TTC549 (cell line): Measurements from ENCODE around the gene TAMALIN.

ENCODE experiments used
- FAIRE-seq: peaks from 2 replicates; lab custom pipeline; 2012; peaks lifted over from hg19 to GRCh38; lab: Jason Lieb, UNC

The TAMALIN gene

GRCh38 chr12:52037248-52037861, 30.6 kb downstream of the TAMALIN start:
- FAIRE-seq = no peak

GRCh38 chr12:52038447-52038846, 31.7 kb downstream of the TAMALIN start:
- FAIRE-seq = no peak

DNA sequence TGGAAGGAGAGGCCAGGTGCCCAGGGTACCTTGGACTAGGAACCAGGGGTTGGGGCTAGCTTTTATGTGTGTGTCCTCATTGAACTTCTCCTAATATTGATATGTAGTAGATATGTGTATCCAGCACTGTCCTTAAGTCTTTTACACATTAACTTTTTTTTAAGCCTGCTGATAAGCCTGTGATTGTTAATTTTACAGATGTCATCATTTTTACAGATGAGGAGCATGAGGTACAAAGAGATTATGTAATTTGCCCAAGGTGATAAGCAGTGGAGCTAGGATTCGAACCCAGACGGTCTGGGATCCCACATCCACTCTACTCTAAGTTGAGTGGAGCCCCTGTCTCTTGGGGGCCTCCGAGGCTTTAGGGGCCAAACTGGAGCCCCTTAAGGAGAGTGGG, 34.3 kb downstream of the TAMALIN start:
- no peak for FAIRE-seq

DNA sequence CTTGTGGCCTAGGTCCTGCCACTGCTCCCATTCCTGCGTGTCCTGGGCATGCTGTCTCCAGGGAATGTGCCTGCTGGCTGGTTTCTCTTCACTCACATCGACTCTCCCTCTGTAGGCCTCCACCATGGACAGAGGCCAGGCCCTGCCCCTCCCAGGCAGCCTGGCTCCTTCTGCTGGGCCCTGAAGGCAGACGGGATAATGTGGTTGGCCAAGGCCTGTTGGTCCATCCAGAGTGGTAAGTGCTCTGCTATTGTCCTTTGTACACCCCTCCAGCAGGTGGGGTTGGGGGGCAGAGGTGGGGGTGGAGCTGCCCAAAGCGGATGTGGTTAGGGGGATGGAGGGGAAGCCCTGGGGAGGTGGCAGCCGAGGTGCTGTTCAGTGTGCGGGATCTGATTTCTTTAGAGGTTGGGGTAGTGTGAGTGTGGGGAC, 35.0 kb downstream of the TAMALIN start:
- no peak for FAIRE-seq

DNA sequence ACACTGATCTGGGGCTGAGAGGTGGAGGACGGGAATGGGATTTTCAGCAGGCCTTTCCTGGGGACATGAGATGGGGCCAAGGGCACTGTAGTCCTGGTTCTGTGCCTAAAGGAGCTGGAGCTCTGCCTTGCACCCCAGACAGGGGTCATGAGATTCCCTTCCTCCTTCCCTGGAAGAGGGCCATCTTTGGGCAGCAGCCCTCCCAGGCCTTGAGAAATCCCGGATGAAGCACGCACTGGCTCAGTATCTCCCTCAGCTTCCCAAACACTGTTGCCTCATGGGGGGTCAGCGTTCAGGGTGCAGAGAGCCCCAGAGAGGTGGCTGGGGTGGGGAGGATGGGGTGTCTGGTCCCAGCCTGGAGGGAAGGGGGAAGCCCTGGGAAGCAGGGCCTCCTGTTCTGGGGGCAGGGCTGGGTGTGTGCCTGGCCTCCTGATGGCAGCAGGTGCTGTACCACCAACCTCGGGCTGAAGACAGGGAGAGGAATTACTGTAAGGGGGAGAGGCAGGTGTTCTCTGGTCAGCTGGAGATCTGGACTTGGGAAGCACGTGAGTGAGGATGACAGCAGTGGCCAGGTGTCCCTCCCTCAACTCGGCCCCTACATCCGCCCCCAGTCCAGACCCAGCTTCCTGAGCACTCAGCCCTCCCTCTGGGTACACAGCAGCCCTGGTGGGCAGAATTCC, 36.1 kb downstream of the TAMALIN start:
- no peak for FAIRE-seq

DNA sequence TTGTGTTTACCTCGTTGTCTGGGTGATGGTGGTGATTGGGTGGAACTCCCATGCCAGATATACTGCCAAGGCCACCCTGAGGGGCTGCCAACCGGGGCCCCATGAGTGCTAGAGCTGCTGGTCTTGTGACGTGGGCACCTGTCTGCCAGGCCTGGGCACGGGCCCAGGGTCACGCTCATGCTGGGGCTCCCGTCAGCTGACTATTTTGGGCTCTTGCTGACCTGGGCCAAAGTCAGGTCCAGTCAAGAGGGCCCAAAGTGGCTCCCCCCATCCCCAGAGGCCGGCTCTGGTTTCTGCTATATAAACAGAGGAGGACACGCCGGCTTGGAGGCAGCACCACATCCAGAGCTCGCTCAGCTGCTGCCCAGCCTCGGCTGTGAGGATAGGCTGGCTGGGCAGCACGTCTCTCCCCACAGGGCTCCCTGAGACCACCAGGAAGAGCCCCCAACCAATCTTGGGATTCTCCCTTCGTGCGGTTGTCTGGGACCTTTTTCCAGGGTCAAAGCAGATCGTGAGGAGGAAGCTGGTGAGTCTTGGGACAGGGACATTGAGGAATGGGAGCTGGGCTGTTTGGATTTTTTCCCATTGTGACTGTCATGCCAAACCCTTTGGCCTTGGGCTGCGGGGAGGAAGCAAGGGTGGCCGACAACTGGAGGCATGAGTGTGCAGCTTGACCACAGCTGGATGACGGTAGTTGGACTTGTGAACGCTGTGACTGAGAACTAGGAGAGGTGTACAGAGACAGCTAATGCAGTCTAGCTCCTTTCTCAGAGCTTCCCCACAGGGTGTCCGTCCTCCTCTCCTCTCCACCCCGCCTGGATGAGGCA, 36.9 kb downstream of the TAMALIN start:
- FAIRE-seq = no peak

GRCh38 chr12:52044292-52044983, 37.7 kb downstream of the TAMALIN start:
- FAIRE-seq = no peak

DNA sequence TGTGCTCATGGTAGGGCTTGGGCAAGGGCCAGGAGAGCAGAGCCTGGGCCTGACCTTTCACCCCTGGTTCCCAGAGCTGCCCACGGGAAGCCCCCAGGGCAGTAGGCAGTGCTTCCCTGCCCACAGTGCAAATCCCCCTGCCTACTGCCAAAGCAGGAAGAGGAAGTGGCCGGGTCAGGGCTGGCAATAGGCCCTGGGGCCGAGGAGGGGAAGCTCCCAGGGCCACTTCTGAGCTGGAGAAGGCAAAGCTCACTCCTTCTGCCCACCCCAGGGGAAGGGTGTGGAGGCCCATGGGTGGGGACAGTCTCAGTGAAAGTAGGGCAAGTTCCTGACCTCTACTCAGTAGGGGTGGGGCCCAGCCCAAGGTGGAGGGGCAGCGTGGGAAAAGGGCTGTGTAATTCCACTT, 39.1 kb downstream of the TAMALIN start:
- FAIRE-seq = no peak

DNA sequence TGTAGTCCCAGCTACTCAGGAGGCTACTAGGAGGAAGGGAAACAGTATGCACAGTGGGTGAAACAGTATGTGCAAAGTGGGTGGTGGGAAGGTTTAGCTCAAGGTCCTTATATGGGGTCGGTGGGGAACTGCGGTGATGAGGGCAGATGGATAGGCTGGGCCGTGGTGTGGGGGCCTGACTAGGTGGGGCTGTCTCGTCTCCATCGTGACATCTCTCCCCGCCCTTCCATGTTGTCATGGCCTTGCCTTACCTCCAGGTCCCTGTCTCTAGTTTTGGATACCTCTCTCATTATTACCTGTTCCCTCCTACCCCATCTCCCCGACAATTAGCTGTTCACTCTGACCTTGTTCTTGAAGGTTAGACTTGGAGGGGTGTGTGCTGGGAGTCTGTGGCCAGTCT, 40.1 kb downstream of the TAMALIN start:
- no peak for FAIRE-seq

GRCh38 chr12:52049286-52049685, 42.5 kb downstream of the TAMALIN start:
- FAIRE-seq = no peak

GRCh38 chr12:52049688-52050087, 42.9 kb downstream of the TAMALIN start:
- no peak for FAIRE-seq

GRCh38 chr12:52050116-52050757, 43.5 kb downstream of the TAMALIN start:
- FAIRE-seq = no peak

DNA sequence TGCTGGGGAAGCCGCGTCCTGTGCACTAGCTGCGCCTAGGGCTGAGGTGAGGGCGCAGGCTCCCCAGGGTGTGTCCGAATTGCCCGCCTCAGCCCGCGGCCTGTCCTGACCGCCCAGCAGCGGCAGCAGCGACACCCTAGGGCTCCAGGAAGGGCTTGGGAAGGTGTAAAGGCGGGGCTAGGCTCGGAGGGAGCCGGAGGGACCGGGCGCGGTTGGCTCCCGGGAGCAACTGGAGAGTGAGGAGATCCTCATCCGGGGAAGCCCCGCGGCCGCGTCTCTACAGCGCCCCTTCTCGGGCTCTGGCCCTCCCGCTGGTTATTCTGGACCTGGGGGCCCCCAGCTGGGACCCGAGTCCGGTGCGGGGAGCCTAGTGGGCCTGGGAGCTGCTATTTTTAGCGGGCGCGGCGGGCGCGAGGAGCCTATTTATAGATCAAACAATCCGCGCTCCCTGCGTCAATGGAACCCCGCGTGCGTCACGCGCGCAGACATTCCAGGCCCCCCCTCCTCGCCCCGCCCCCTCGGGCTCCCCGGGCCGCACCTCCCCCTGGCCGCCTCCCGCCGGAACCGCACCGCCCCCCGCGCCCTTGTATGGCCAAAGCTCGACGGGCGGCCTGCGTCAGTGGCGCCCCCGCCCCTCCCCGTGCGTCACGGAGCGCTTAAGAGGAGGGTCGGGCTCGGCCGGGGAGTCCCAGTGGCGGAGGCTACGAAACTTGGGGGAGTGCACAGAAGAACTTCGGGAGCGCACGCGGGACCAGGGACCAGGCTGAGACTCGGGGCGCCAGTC, 44.2 kb downstream of the TAMALIN start, which contains the start of gene NR4A1:
Gene NR4A1, plus strand, starts transcription at position 685 of the 784 bp plus-strand sequence. CDS start 2,887 bp downstream, outside the sequence.
- FAIRE-seq = no peak

DNA sequence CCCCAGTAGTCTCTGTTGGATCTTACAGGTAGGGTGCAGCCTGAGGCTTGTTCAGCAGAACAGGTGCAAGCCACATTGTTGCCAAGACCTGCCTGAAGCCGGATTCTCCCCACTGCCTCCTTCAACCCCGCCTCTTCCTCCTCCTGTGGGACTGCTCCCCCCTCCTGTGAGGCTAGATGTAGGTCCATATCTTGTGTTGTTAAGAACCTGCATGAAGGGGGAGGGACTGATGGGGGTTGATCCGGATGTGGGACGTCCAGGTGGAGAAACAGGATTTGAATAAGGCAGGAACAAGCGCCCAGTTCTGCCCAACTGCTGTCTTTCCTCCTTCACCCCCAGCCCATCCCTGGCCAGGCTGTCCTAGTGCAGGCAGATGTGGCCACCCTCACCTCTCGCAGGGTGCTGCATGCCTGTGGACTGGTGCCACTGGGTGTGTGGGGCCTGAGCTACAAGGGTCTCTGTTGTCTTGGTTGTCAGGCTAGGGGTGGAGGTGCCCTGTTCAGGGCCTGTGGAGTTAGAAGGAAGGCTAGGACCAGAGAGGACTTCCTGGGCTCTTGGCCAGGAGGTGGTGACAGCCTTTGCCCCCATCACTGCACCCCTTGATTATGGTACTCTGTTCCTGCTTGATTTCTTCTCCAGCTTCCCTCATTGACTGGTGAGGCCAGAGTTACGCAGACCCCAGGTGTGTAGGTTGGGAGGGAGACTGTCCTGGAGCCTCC, 45.9 kb downstream of the TAMALIN start:
- no peak for FAIRE-seq

GRCh38 chr12:52053536-52054209, 46.9 kb downstream of the TAMALIN start:
- no peak for FAIRE-seq

GRCh38 chr12:52054231-52054832, 47.6 kb downstream of the TAMALIN start:
- FAIRE-seq = no peak

DNA sequence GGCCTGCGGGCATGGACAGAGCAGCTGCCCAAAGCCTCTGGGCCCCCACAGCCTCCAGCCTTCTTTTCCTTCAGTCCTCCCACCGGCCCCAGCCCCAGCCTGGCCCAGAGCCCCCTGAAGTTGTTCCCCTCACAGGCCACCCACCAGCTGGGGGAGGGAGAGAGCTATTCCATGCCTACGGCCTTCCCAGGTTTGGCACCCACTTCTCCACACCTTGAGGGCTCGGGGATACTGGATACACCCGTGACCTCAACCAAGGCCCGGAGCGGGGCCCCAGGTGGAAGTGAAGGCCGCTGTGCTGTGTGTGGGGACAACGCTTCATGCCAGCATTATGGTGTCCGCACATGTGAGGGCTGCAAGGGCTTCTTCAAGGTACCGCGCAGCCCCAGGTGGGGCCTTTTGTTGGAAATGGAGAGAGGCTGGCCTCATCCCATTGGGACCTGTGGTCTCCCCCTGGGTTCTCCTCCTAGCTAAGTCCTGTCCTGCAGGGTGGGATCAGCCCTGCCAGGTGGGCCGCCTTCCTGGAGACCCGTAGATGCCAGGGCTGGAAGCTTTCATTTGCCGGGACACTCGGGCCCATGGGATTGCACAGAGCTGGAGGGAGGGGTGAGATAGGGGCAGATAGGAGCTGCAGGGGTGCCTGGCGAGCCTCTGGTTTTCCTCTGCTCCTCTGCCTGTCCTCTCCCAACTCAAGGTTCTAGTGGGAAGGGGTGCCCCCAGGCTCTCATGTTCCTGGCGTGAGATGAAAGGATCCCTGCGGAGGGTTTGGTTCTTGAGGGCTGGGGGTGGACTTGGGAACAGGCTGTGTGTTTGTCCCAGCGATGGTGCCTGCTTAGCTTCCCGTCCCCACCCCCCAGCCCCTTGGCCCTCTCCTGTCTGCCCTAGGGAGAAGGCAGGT, 48.3 kb downstream of the TAMALIN start:
- no peak for FAIRE-seq
